Effector CD4-positive, alpha-beta T cell (primary cell): ENCODE data around the gene ZNF792.
A peak's percentile ranks its signal among the peaks of the same experiment; 100 is the strongest.
"Not testable (repeated sequence)": the region's sequence is repeated elsewhere in the genome, so short reads cannot be mapped to it uniquely, and the experiment has no call there.

Experiments used
- DNase-seq: peaks from one replicate; pipeline ENCODE4 v3.0.0-alpha.2; 2020

ZNF792 gene

DNA sequence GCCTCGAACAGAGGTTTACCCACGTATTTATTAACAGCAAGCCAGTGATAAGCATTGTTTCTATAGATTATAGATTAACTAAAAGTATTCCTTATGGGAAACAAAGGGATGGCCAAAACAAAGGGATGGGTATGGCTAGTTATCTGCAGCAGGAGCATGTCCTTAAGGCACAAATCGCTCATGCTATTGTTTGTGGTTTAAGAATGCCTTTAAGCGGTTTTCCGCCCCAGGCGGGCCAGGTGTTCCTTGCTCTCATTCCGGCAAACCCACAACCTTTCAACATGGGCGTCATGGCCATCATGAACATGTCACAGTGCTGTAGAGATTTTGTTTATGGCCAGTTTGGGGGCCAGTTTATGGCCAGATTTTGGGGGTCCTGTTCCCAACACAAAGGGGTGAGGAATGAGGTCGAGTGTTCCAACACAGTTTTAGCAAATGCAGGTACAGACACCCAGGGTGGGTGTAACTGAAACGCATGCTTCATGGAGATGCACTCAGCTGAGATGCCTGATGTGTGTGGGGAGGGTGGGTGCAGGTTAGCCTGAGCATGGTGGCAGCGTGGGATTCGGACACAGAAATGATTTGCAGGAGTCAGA, 6.3 kb upstream of the ZNF792 start:
- DNase-seq: not testable (repeated sequence)

DNA sequence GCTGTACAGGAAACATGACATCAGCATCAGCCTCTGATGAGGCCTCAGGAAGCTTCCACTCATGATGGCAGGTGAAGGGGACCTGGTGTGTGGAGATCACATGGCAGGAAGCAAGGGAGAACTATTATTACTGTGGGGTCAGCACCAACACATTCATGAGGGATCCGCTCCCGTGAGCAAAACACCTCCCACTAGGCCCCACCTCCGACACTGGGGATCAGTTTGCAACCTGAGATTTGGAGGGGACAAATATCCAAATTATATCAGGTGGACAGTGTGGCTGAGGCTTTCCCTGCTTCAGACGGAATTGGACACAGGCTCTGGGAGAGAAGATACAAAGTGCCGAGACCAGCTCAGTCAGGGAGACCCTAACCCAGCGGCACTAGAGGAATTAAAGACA, 5.7 kb upstream of the ZNF792 start:
- no peak for DNase-seq

DNA sequence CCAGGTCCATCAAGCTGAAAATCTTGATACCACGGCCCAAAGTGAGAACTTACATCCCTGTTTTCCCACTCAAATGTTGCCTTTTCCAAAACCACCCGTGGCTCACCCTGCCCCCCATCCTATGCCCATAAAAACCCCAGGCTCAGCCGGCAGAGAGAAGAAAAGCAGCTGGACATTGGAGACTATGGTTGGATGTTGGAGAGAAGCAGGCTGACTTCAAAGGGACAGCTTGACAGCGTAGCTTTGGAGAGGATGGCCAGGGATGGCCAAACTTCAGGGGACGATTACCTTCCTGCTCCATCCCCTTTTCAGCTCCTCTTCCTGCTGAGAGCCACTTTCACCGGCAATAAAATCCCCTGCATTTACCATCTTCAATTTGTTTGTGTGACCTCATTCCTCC, 3.5 kb upstream of the ZNF792 start:
- DNase-seq: no peak

DNA sequence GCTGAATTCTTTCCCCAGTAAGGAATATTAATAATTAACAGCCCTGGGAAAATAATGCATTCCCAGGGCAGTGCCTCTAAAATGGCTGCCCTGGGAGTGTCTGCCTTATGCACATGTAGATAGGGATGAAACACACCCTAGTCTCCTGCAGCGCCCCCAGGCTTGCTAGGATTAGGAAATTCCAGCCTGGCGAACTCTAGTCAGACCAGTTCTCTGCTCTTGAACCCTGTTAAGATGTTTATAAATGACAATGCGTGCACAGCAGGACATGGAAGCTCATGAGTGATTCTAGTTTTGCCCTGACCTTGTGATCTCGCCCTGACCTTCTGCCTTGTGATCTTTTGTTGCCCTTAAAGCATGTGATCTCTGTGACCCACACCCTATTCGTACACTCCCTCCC, 1.5 kb upstream of the ZNF792 start:
- not testable (repeated sequence) for DNase-seq

DNA sequence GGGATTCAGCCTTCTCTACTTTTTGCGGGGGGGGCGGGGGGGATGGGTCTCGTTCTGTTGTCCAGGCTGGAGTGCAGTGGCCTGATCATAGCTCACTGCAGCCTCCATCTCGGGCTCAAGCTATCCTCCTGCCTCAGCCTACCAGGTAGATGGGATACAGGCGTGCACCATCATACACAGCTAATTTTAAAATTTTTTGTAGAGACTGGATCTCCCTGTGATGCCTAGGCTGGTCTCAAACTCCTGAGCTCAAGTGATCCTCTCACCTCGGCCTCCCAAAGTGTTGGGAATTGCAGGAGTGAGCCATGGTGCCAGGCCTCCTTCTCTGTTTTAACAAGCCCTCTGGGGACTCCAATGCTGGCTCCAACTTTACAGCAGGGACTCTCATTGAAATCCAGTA, 569 bp upstream of the ZNF792 start:
- DNase-seq: no peak

DNA sequence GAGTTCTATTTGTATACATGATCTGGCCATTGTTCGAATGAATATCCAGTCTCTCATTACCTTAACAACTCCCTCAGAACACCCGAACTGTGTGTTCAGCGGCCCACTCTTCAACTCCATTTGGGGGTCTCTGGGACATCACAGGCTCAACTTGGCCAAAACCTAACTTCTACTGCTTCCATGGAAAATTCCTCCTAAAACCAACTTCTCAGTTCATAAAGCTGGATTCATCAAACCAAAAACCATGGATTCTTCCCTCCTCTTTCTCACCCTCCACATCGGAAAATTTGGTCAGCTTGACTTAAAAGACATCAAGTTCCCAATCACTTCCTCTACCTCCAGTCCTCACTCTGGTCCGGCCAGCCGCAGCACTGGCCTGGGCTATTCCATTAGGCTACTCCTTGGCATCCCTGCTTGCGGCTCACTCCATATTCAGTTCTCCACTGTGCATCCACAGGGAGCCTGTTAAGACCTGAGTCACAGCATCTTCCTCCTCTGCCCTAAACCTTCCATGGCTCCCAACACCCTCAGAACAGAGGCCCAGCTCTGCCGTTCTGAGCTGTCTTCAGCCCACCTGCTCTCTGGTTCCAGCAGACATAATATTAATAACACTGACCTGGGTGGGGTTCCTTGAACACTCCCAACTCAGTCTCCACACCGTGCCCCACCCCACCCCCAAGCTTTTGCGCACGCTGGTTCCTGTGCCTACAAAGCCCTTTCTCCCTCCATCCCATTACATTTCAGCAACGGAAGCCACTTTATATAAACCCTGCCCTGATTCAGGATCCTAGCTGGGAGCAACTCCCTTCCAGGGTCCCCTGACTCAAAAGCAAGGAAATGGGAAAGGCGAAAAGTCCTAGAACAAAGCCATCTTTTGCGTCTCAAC, 1.1 kb downstream of the ZNF792 start:
- DNase-seq: no peak

DNA sequence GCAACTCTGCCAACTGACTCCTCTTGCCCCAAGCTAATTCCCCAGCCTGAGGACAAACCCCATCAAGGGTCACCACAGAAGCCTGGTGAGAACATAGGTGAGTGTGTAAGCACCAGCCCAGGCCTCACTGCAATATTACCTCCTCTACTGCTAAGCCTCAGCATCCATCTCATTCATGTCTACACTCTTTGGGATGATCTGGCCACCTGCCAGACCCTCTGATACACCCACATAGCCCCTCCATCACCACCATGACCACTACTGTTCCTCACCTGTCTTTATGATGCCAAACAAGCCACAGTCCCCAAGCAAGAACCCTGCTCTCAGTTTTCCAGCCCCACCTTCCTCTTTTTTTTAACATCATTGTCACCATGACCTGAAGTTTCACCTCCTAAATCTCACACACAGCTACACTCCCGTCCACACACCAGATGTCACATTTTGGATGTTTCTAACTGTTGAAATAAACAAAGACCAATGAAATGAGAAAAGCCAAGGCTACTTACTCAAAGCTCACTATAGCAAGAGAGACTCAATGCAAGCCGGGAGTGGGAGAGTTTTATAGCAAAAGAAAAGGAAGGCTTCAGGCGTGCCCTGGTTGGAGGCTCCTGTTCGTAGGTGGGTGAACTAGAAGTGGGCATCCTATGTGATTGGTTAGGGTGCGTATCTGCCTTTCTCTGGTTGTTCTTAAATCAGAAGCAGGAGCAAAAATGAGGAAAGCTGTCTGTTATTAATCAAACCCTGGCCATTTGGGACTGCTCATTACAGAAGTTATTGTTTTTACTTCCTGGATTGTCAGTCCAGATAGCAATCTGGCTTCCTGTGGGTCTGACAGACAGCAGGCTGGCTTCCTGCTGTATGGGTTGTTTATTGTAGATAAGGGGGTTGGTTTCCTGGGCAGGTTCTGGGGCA, 2.0 kb downstream of the ZNF792 start:
- no peak for DNase-seq

DNA sequence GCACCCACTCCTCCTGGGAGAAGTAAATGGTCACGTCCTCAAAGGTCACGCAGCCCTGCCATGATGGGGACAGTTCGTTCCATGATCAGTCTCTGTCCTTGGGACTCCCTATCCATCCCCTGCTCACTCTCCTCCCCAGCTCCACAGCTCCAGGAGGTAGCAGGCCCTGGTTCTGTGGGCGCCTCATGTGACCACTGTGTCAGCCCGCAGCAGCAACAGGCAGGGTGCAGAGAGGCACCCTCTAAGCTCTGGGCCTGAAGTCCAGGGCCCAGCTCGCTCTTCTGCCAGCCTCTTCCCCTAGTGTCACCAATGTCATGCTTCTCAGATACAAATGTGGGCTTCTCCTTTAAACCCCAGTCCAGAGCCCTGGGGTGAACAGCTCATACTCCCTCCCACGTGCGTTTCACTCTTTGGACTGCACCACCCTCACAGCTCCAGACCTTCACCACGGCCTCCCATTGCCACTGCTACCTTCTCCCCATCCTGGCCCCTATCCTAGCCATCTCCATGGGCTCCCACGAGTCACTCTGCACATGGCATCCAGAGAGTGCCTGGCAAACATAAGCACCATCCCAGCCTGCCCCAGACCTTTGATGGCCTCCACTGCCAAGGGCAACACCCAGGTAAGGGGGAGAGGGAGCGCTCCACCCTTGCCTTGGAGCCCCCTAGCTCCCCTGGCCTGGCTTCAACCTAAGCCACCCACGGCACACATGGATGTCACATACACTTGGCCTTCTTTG, 2.9 kb downstream of the ZNF792 start:
- no peak for DNase-seq

DNA sequence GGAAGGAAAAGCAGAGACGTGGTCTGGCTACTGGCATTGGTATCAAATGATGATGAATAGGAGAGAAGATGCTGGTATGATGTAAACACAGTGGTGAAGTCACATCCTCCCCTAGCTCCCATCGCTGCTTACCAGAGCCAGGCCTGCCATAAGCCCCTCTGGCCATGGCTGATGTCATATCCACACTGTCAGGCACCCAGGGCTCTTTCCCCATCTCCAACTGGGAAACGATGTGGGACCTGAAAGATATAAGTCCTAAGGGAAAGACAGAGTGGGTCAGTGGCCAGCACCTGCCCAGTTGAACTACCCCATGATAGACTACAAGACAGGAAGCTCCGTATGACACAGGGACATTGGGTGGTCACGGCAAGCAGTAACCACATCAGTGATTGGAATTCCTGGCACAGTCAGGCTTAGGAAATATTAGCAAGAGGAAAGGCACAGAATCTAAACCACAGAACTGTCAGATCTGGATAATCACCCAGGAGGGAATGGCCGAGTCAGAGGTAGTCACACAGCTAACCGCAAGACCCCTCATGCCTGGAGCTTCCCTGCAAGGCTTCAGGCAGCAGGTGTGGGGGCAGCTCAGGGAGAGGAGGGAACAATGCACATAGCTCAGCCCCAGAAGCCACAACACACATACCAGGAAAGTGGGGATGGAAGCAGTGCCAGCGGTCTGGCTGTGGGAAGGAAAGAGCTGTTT, 3.8 kb downstream of the ZNF792 start:
- no peak for DNase-seq

DNA sequence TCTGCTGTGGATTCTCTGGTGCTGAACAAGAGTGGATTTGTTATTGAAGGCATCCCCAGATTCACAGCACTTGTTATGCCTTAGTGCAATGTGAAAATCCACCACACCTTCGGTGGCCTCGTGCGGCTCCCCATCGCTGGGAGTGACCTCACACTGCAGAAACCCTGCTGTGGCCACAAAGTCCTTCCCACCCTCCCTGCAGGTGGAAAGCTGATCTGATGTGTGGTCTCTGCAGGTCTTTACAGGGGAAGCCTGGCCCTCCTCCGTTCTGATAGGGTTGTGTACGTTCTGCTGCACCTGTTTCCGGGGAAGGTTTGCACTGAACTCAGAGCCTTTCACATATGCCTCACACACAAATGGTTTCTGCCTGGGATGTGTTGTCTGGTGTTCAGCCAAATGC, 5.0 kb downstream of the ZNF792 start:
- DNase-seq: no peak

DNA sequence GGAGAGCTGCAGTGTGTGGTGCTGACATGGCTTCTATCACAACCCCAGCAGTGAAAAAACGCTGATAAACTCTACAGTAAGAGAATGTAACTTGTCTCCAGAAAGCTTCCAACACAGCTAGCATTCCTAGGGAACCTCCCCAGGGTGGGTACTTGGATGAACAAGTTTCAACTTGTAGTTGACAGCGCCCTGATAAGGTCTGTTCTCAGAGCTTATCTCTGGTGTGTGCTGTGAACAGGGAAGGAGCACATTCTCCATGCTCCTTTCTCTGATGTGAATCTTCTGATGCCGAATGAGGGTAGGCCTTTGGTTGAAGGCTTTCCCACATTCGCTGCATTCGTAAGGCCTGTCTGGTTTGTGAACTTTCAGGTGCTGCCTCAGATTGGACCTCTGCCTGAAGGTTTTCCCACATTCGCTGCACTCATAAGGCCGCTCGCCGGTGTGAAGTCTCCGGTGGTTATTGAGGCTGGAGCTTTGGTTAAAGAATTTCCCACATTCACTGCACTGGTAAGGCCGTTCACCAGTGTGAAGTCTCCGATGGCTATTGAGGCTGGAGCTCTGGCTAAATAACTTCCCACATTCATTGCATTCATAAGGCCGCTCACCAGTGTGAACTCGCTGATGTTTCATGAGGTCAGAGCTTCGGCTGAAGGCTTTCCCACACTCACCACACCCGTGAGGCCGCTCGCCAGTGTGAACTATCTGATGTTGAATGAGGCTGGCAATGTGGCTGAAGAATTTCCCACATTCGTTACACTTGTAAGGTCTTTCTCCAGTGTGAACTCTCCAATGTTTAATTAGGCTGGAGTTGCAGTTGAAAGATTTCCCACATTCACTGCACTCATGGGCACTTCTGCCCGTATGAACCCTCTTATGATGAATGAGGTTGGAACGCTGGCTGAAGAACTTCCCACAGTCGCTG, 5.9 kb downstream of the ZNF792 start:
- DNase-seq: no peak

DNA sequence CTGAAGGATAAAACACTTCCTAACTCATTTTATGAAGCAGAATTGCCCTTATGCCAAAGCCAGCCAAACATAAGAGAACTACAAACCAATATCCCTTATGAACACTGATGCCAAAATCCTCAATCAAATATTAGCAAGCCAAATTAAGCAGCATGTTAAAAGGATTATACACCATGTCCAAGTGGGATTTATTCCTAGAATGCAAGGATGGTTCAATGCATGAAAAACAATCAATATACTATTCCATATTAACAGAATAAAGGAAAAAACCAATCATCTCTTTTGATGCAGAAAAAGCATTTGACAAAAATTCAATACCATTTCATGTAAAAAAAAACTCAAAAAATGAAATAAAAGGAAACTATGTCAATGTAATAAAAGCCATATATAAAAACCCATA, 10.9 kb downstream of the ZNF792 start:
- no peak for DNase-seq

DNA sequence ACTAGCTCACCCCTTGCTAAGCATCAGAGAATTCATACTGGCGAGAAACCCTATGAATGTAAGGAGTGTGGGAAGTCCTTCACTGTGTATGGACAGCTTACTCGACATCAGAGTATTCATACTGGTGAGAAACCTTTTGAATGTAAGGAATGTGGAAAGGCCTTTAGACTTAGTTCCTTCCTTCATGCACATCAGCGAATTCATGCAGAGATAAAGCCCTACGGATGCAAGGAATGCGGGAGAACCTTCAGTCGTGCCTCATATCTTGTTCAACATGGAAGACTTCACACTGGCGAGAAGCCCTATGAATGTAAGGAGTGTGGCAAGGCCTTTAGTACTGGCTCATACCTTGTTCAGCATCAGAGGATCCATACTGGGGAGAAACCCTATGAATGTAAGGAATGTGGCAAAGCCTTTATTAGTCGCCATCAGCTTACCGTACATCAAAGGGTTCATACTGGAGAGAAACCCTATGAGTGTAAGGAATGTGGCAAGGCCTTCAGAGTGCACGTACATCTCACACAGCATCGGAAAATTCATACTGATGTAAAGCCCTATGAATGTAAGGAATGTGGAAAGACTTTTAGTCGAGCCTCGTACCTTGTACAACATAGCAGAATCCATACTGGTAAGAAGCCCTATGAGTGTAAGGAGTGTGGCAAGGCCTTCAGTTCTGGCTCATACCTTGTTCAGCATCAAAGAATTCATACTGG, 20.0 kb downstream of the ZNF792 start:
- DNase-seq: no peak

DNA sequence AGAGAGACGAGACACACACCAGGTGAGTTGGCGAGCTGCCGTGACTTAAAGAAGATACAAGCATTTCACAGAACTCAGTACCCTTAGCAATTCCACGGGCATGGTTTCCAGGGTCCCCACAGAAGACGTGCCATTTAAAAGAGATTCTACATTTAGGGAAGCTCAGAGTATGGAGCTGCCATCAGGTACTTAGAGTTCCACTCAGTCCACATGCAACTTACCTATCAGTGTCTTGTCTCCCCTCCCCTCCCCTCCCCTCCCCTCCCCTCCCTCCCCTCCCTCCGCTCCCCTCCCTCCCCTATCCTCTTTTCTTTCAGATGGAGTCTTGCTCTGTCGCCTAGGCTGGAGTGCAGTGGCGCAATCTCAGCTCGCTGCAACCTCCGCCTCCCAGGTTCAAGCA, 25.1 kb downstream of the ZNF792 start:
- no peak for DNase-seq

DNA sequence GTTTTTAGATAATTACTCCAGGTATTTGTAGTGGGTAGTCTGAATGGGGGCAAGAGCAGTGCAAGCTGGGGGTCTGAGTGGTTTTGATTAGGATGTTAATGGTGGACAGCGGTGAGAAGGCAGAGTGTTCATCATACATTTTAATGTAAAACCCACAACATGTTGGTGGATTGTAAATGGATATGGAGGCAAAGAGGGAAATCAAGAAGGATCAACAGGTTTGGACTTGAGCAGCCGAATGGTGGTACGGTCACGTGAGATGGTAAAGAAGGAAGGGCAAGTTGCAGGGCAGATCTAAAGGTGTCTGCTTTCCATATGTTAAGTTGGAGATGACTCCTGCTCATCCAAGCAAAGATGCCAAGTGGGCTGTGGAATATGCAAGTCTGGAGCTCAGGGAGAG, 27.8 kb downstream of the ZNF792 start:
- DNase-seq: no peak

DNA sequence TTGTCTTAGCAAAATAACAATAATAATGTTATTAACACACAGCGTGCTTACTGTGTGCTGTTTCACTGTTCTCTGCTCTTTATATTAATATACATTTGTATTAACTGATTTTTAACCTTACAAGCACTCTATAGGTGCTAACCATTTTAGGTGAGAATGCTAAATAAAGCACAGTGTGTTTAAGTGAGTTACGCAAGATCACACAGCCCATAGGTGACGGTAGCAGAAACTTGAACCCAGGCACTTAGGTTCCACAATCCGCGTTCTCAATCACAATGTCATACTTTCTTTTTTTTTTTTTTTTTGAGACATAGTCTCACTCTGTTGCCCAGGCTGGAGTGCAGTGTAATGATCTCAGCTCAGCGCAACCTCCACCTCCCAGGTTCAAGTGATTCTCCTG, 31.5 kb downstream of the ZNF792 start:
- no peak for DNase-seq

DNA sequence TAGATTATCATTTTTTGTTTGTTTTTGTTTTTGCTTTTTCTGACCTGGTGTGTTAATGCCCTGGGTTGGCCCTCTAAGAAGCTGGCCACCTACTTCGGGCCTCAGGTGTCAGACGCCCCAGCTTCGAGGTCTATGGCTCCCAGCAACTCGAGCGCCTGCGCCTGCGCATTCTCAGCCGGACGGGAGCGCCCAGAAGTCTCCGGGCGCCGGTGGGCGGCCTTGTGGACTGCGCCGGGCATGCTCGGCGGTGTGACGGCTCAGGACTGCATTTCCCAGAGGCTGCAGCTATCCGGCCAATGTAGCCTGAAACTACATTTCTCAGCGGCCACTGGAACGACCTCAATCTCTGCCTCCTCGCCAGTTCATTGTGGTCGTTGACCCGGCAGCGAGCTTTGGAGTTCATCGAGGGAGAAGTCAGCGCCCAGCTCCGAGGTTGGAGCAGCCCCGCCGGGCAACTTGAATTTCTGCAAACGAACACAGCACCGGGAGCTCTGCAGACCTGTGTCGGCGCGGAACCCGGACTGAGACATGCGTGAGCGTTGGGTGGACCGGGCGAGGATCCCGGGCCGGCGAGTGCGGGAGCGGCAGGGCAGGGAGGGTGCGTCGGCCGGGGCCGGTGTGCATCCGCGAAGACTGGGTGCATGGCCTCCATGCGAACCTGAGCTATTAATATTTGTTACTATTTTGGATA, 37.2 kb downstream of the ZNF792 start, which contains the start of gene ZNF30:
Gene ZNF30, plus strand, starts transcription at position 219 of the 691 bp plus-strand sequence. CDS start 3,045 bp downstream, outside the sequence.
- DNase-seq: peak; percentile 54

DNA sequence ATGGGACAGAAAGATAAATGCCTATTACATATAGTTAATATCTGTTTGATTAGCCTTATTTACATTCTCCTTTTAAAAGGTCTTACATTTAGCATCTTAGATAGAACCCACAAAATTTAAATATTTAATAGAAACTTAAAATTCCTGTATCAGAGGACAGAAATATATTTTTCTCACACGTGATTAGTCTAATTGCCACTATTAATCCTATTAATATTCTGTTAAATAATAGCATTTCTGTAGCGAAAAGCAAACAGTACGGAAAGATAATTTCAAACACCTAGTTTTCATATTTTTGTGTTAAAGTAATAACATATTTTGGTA, 37.7 kb downstream of the ZNF792 start:
- no peak for DNase-seq

DNA sequence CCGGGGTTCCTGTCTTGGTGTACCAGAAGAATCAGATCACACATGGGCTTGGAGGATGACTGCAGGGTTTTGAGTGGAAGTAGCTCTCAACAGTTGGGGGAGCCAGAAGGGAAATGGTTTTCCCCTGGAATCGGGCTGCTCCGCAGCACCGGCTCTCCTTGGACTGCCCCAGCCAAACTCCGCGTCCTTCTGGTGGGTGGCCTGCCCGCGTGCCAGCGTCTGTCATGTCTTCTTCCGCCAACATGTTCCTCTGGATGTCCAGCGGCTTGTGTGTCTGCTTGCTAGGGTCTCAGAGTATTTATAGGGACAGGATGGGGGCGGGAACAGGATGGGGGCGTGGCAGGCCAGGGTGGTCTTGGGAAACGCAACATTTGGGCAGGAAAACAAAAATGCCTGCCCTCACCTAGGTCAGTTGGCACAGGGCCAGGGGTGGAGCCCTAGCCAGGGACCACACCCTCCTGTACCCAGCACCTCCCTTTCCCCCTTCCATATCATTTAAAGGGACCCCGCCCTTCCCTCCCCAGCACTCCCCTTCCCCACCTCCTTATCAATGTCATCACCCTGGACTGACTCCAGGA, 38.7 kb downstream of the ZNF792 start:
- no peak for DNase-seq
